Gastrocnemius medialis (tissue), 4 donors: ENCODE measurements around the gene CFHR1.
"Not testable (repeated sequence)": the region's sequence is repeated elsewhere in the genome, so short reads cannot be mapped to it uniquely, and the experiment has no call there.

Source experiments
- CTCF ChIP-seq, 5 experiments: fragments of 450-650 bp in 3 of 5; fragments of 200-600 bp in 2 of 5; sonication (generic) in 2 of 5; IDR thresholded peaks in 4 of 5; conservative IDR thresholded peaks in 1 of 5; 1 replicate in 4 of 5; 2 replicates in 1 of 5; pipeline ENCODE4 v1.5.1; 2016 to 2019; ENCODE audit warnings: antibody characterized with exemption in 5 of 5, mild to moderate bottlenecking in 3 of 5, moderate library complexity in 3 of 5
- POLR2A ChIP-seq, 2 donors: fragments of 450-650 bp; IDR thresholded peaks; one replicate each; pipeline ENCODE4 v1.6.1; 2017; ENCODE audit warnings: antibody characterized with exemption in 2 of 2, mild to moderate bottlenecking in 2 of 2, moderate library complexity in 2 of 2

GRCh38 chr1:196769823-196770222 is 49.7 kb upstream of the CFHR1 start:
- TF ChIP-seq CTCF (IDR thresholded peaks at IDR 0.05 in 4 of 5, conservative IDR thresholded peaks at IDR 0.05 in 1 of 5); POLR2A (IDR thresholded peaks at IDR 0.05): not testable (repeated sequence)
